HG02870 (cell line): ENCODE results near the gene SOD2.
"Not testable (repeated sequence)": the region's sequence is repeated elsewhere in the genome, so short reads cannot be mapped to it uniquely, and the experiment has no call there.

Source experiments
- ATAC-seq: cut with Tn5 transposase; IDR thresholded peaks from one replicate; pipeline ENCODE4 v1.9.1; 2021; ENCODE audit warnings: mild to moderate bottlenecking, moderate library complexity; ENCODE audit not compliant: unreplicated experiment

SOD2 gene

GRCh38 chr6:159716247-159717096 lies 23.4 kb upstream of the SOD2 start:
- no peak for ATAC-seq

- no peak for ATAC-seq
Observed at GRCh38 chr6:159715605-159716004, 22.6 kb upstream of the SOD2 start.

- no peak for ATAC-seq
Observed at GRCh38 chr6:159715166-159715565, 22.1 kb upstream of the SOD2 start.

- no peak for ATAC-seq
Observed at GRCh38 chr6:159714404-159714803, 21.4 kb upstream of the SOD2 start.

GRCh38 chr6:159713984-159714383 lies 20.9 kb upstream of the SOD2 start:
- ATAC-seq = no peak

- not testable (repeated sequence) for ATAC-seq
Observed at GRCh38 chr6:159712389-159712788, 19.3 kb upstream of the SOD2 start.

GRCh38 chr6:159710603-159711002 lies 17.6 kb upstream of the SOD2 start:
- not testable (repeated sequence) for ATAC-seq

GRCh38 chr6:159701413-159701999 lies 8.5 kb upstream of the SOD2 start:
- no peak for ATAC-seq

GRCh38 chr6:159700970-159701369 lies 7.9 kb upstream of the SOD2 start:
- no peak for ATAC-seq

GRCh38 chr6:159695984-159696383 lies 2.9 kb upstream of the SOD2 start:
- ATAC-seq = no peak

- peak; percentile 3 for ATAC-seq
Observed at GRCh38 chr6:159693894-159694545, 979 bp upstream of the SOD2 start.

- peak; percentile 38 for ATAC-seq
Observed at GRCh38 chr6:159692303-159693127, 526 bp downstream of the SOD2 start.

- ATAC-seq = no peak
Observed at GRCh38 chr6:159691963-159692287, 1.1 kb downstream of the SOD2 start.

GRCh38 chr6:159691133-159691962 lies 1.7 kb downstream of the SOD2 start:
- ATAC-seq = no peak

GRCh38 chr6:159690135-159690534 lies 2.9 kb downstream of the SOD2 start:
- not testable (repeated sequence) for ATAC-seq

- ATAC-seq = no peak
Observed at GRCh38 chr6:159689001-159689400, 4.0 kb downstream of the SOD2 start.

GRCh38 chr6:159688266-159688905 lies 4.7 kb downstream of the SOD2 start:
- no peak for ATAC-seq

GRCh38 chr6:159687341-159687740 lies 5.7 kb downstream of the SOD2 start:
- no peak for ATAC-seq

- ATAC-seq = no peak
Observed at GRCh38 chr6:159686703-159687102, 6.3 kb downstream of the SOD2 start.

- no peak for ATAC-seq
Observed at GRCh38 chr6:159686040-159686439, 7.0 kb downstream of the SOD2 start.
